H1 (cell line): ENCODE data around the gene UBC. TPM values are rescaled to one million over a fixed set of nuclear protein-coding genes. Genes with fewer than 3 reads are reported as not detected.

ENCODE experiments used
- BCL11A ChIP-seq, 2 experiments: IDR thresholded peaks; one replicate each; pipeline ENCODE4 v1.6.1; 2011; ENCODE audit warnings: low read depth in 2 of 2, low read length in 2 of 2, mild to moderate bottlenecking in 2 of 2
- CEBPB ChIP-seq: IDR thresholded peaks from 2 replicates; pipeline ENCODE4 v1.6.1; 2012; ENCODE audit warnings: low read depth, low read length
- KDM4A ChIP-seq: IDR thresholded peaks from one replicate; pipeline ENCODE4 v1.7.1; 2012; ENCODE audit warnings: low read depth, mild to moderate bottlenecking, moderate library complexity, low read length, inconsistent platforms; ENCODE audit not compliant: severe bottlenecking
- MAFK ChIP-seq: IDR thresholded peaks from 2 replicates; pipeline ENCODE4 v1.6.1; 2012; ENCODE audit warnings: low read depth, mild to moderate bottlenecking, improper control_type of control experiment, low read length
- NRF1 ChIP-seq: IDR thresholded peaks from 2 replicates; pipeline ENCODE4 v1.6.1; 2011; ENCODE audit warnings: mild to moderate bottlenecking, low read depth, low read length, improper control_type of control experiment
- RAD21 ChIP-seq, 2 experiments: IDR thresholded peaks in 1 of 2; conservative IDR thresholded peaks in 1 of 2; 2 replicates each; pipeline ENCODE4 v1.6.1; 2011; ENCODE audit warnings: low read depth in 2 of 2, low read length in 2 of 2, improper control_type of control experiment in 1 of 2, inconsistent platforms in 1 of 2, mild to moderate bottlenecking in 1 of 2, moderate library complexity in 1 of 2
- SP2 ChIP-seq: IDR thresholded peaks from 2 replicates; pipeline ENCODE4 v1.6.1; 2012; ENCODE audit warnings: mild to moderate bottlenecking, low read length, inconsistent platforms
- SP4 ChIP-seq: IDR thresholded peaks from 2 replicates; pipeline ENCODE4 v1.6.1; 2012; ENCODE audit warnings: low read length, inconsistent platforms
- TAF7 ChIP-seq: optimal IDR thresholded peaks from 2 replicates; pipeline ENCODE3; 2011; ENCODE audit warnings: low read depth, mild to moderate bottlenecking, inconsistent platforms, low read length, moderate library complexity, borderline replicate concordance
- TBP ChIP-seq: IDR thresholded peaks from 2 replicates; pipeline ENCODE4 v1.6.1; 2011; ENCODE audit warnings: low read depth, low read length, improper control_type of control experiment
- TEAD4 ChIP-seq: IDR thresholded peaks from 2 replicates; pipeline ENCODE4 v1.6.1; 2012; ENCODE audit warnings: low read depth, low read length, inconsistent platforms, mixed read lengths
- USF2 ChIP-seq: IDR thresholded peaks from 2 replicates; pipeline ENCODE4 v1.6.1; 2011; ENCODE audit warnings: low read length, improper control_type of control experiment
- YY1 ChIP-seq: IDR thresholded peaks from 2 replicates; pipeline ENCODE4 v1.6.1; 2011; ENCODE audit warnings: low read depth, mild to moderate bottlenecking, low read length
- polyA plus RNA-seq, 7 experiments: library from polyadenylated mRNA; depleted of rRNA in 3 of 7; stranded (reverse) in 5 of 7; unstranded in 2 of 7; fragments of >200 nt in 5 of 7; fragments of 200-250 nt in 2 of 7; gene quantifications; 1 replicate in 5 of 7; 2 replicates in 1 of 7; 4 replicates in 1 of 7; pipeline versions ENCODE4 v1.2.1 to v1.2.3, GENCODE V29; 2011 to 2013; ENCODE audit warnings: missing spikeins in 2 of 7, mixed read lengths in 2 of 7
- total RNA-seq: library from RNA; stranded (reverse); fragmentation: NEBNext Ultra II Directional; extraction: Animal tissue kit (Norgen Biotek cat#: 25700); gene quantifications from 2 replicates; pipeline ENCODE4 v1.2.1, GENCODE V29; 2021

The UBC gene
- total and polyA plus RNA-seq, 2 of the 8 experiments (the other 6 are each of a cell fraction or from before 2014, with no cell fraction given): 559 to 749 TPM

GRCh38 chr12:124927201-124928094 lies 13.0 kb upstream of the UBC start (continued):
- peak; percentile 31 for TF ChIP-seq KDM4A
- TF ChIP-seq TBP: peak; percentile 98
- peak; percentile 88; the same call in 1 of the 2 replicates for TF ChIP-seq SP4
- 0 out of 2 replicates have a peak, but pooled peaks have one; percentile 43 for TF ChIP-seq YY1
- TF ChIP-seq TAF7: peak; percentile 77
- TF ChIP-seq CEBPB: peak; percentile 54
- TF ChIP-seq MAFK: peak; percentile 69; the same call in 1 of the 2 replicates
- no peak for TF ChIP-seq USF2
- no peak for TF ChIP-seq SP2
- TF ChIP-seq NRF1: peak; percentile 34; the same call in 1 of the 2 replicates
- no peak for TF ChIP-seq BCL11A (IDR thresholded peaks at IDR 0.05; ENCODE audit: low read depth in 2 of 2, low read length in 2 of 2)
- TF ChIP-seq TEAD4: peak; percentile 66; the same call in 1 of the 2 replicates
- 0 out of 4 replicates have a peak, but pooled peaks of 1 of the 2 experiments have one; percentile 3 for TF ChIP-seq RAD21 (IDR thresholded peaks at IDR 0.05 in 1 of 2, conservative IDR thresholded peaks at IDR 0.05 in 1 of 2; ENCODE audit: low read depth in 2 of 2, low read length in 2 of 2)
- TF ChIP-seq, all 59 proteins: peak for 14
